Measurements from ENCODE around the gene JAK3. TPM values are rescaled to one million over a fixed set of nuclear protein-coding genes. Genes with fewer than 3 reads are reported as not detected.

Gene JAK3
- total and polyA plus RNA-seq, 2 of the 8 experiments (the other 6 are each of a cell fraction or from before 2014, with no cell fraction given) = 4.0 to 4.7 TPM

DNA sequence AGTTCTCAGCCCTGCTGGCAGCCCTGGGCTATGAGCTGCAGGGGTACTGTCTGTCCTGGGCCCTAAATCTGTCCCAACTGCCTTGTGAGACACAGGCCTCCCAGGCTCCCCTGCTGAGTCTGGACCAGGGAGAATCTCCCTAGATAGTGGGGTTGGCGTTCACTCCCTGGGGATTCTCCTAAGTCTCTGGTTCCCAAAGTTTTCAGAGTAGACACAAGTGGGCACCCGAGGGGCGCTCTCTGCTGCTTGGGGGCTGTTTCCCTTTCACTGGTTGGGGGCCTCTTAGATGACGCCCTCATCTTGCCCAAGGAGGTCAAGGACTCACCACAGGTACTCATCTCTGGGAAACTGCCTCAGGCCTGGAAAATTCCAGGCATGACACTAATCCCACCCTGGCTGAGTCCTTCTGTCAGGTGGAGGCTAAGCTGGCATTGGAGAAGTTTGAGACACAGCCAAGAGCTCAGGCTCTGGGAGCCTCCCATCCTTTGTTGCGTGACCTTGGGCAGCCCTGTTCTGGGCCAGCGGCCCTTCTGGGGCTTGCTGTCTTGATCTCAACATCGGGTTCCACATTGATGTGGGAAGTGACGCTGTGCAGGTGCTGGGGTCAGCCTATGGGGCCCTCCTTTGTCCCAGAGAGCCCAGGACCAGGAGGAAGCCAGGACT lies 15.9 kb upstream of the JAK3 start:
- ChIA-PET POLR2A (ENCODE audit: partially characterized antibody) (interaction anchor here (0.6 to 20.2 kb wide), 23 partner anchors 9 to 485 kb away, joined by 3 to 392 read pairs (median 5); partner anchors contain the start of genes CCDC124, JAK3 and SLC5A5), CTCF (ENCODE audit: partially characterized antibody) (interaction anchor here (0.5 to 1.8 kb wide), 4 partner anchors 9 to 173 kb away, joined by 3 to 5 read pairs (median 4); partner anchors contain the start of gene CCDC124)
- Histone ChIP-seq H3K23ac (ENCODE audit: insufficient read length) (no peak overlapping the region), H4K20me1 (replicated peaks in 1 of 2; ENCODE audit: control insufficient read depth in 1 of 2, insufficient read depth in 2 of 2, low read length in 2 of 2) (peaks cover 18 to 26% of the 10 kb centered on the region in 2 experiments), H4K8ac (ENCODE audit: extremely low read depth, insufficient read depth, low read length) (peak overlapping the region; percentile 73; the same call in 1 of the 2 replicates), H3K4me3 (ENCODE audit: extremely low read depth in 1 of 4, insufficient read depth in 2 of 4, low read depth in 3 of 4, low read length in 4 of 4) (no peak overlapping the region), H3K56ac (replicated peaks; ENCODE audit: insufficient read length, low read depth, low read length) (no peak overlapping the region), H3K36me3 (ENCODE audit: control insufficient read depth in 2 of 4, insufficient read depth in 4 of 4, low read length in 3 of 4) (peaks cover 32 to 51% (median 40%) of the 10 kb centered on the region in 4 experiments), H3K4me1 (replicated peaks in 1 of 4; ENCODE audit: control insufficient read depth in 3 of 4, insufficient read depth in 4 of 4, low read length in 3 of 4) (peaks cover 0 to 18% (median 9%) of the 10 kb centered on the region in 4 experiments; a peak in 6 of 7 replicates), H3K27me3 (replicated peaks in 1 of 4; ENCODE audit: control insufficient read depth in 3 of 4, extremely low read depth in 1 of 4, insufficient read depth in 3 of 4, low read length in 3 of 4) (no peaks in the 10 kb centered on the region), H2AK5ac (ENCODE audit: low read depth, low read length) (no peak overlapping the region), H3K4ac (replicated peaks; ENCODE audit: insufficient read length, low read depth, low read length) (no peak overlapping the region), H3K27ac (ENCODE audit: low read depth, low read length) (no peak overlapping the region), H2AFZ (ENCODE audit: low read length) (no peak overlapping the region), H4K5ac (ENCODE audit: insufficient read length, low read depth, low read length) (no peak overlapping the region), H3K18ac (ENCODE audit: extremely low read depth, low read length) (no peak overlapping the region), H3K14ac (ENCODE audit: insufficient read length) (no peak overlapping the region), H2BK5ac (ENCODE audit: low read depth, low read length) (no peak overlapping the region), H3K23me2 (ENCODE audit: low read depth, low read length) (peaks cover 20% of the 10 kb centered on the region), H3K79me1 (ENCODE audit: low read depth, low read length) (peaks cover 6% of the 10 kb centered on the region; the same call in 1 of the 2 replicates), H3K9ac (replicated peaks in 1 of 4; ENCODE audit: extremely low read depth in 1 of 4, low read depth in 3 of 4, low read length in 3 of 4) (no peak overlapping the region), H3K79me2 (ENCODE audit: control insufficient read depth in 1 of 2, insufficient read depth in 2 of 2, low read length in 2 of 2) (peaks cover 15 to 28% of the 10 kb centered on the region in 2 experiments), H2BK20ac (ENCODE audit: low read length) (no peak overlapping the region), H3K9me3 (ENCODE audit: insufficient read depth in 2 of 2, low read depth in 1 of 2, low read length in 1 of 2) (no peaks in the 10 kb centered on the region), H2BK120ac (replicated peaks; ENCODE audit: low read depth, low read length) (no peak overlapping the region), H4K91ac (replicated peaks; ENCODE audit: insufficient read length, low read length) (no peak overlapping the region), H2BK15ac (ENCODE audit: low read length) (no peak overlapping the region), H2BK12ac (ENCODE audit: low read depth, low read length) (no peak overlapping the region), H3K4me2 (ENCODE audit: insufficient read depth in 1 of 2, low read depth in 2 of 2, low read length in 2 of 2) (no peak overlapping the region)
- FAIRE-seq = no peak
- WGBS, 2 experiments (ENCODE audit: extremely low coverage in 1 of 2, insufficient coverage in 1 of 2, insufficient read length in 1 of 2, insufficient replicate concordance in 2 of 2, low coverage in 1 of 2, low lambda C conversion rate in 2 of 2, missing lambda C conversion rate in 1 of 2) = 96% methylated on average over 8 of the region's 8 CpGs; no CpG with 5 or more reads in 1 of the 2 experiments
- DNase-seq (ENCODE audit: low read depth in 1 of 2, low spot score in 2 of 2) = no peak
- TF ChIP-seq POLR2A (IDR thresholded peaks at IDR 0.05; ENCODE audit: control extremely low read depth in 1 of 2, low read depth in 2 of 2, low read length in 2 of 2) = peak in 1 of 2 experiments; percentile 26; a peak in 1 of 3 replicates
- TF ChIP-seq RXRA (IDR thresholded peaks at IDR 0.05; ENCODE audit: insufficient read depth, low read depth, low read length) = no peak

All from H1 (cell line).